ENCODE data around the gene EFCAB5.
"Not testable (repeated sequence)": the region's sequence is repeated elsewhere in the genome, so short reads cannot be mapped to it uniquely, and the experiment has no call there.

EFCAB5 gene

GRCh38 chr17:30103921-30104320 is 162.5 kb downstream of the EFCAB5 start:
- no peak for DNase-seq

- peak; percentile 89 for DNase-seq
Measured at GRCh38 chr17:30104575-30105339, 163.3 kb downstream of the EFCAB5 start.

GRCh38 chr17:30112794-30113193 is 171.4 kb downstream of the EFCAB5 start:
- DNase-seq = no peak

GRCh38 chr17:30113213-30113612 is 171.8 kb downstream of the EFCAB5 start:
- no peak for DNase-seq

- no peak for DNase-seq
Measured at GRCh38 chr17:30116345-30116660, 174.9 kb downstream of the EFCAB5 start.

GRCh38 chr17:30116661-30117551 is 175.5 kb downstream of the EFCAB5 start, which contains the start of gene NSRP1:
Gene NSRP1, plus strand, starts transcription at chr17:30116816. Its CDS starts 28 bp downstream, at chr17:30116844.
- peak; percentile 97 for DNase-seq

GRCh38 chr17:30117675-30118081 is 176.2 kb downstream of the EFCAB5 start:
- DNase-seq = no peak

- not testable (repeated sequence) for DNase-seq
Measured at GRCh38 chr17:30118635-30119034, 177.2 kb downstream of the EFCAB5 start.

GRCh38 chr17:30124273-30124796 is 182.9 kb downstream of the EFCAB5 start:
- no peak for DNase-seq

- DNase-seq = no peak
Measured at GRCh38 chr17:30130121-30130520, 188.7 kb downstream of the EFCAB5 start.

- no peak for DNase-seq
Measured at GRCh38 chr17:30132615-30133014, 191.2 kb downstream of the EFCAB5 start.

- DNase-seq = no peak
Measured at GRCh38 chr17:30133197-30133596, 191.8 kb downstream of the EFCAB5 start.

GRCh38 chr17:30134551-30134950 is 193.1 kb downstream of the EFCAB5 start:
- DNase-seq = no peak

GRCh38 chr17:30137158-30137557 is 195.7 kb downstream of the EFCAB5 start:
- DNase-seq = no peak

GRCh38 chr17:30147860-30148259 is 206.4 kb downstream of the EFCAB5 start:
- not testable (repeated sequence) for DNase-seq

GRCh38 chr17:30148376-30148775 is 206.9 kb downstream of the EFCAB5 start:
- no peak for DNase-seq

- no peak for DNase-seq
Measured at GRCh38 chr17:30151471-30151870, 210.0 kb downstream of the EFCAB5 start.

- DNase-seq = no peak
Measured at GRCh38 chr17:30153463-30153862, 212.0 kb downstream of the EFCAB5 start.

GRCh38 chr17:30155389-30155788 is 214.0 kb downstream of the EFCAB5 start:
- DNase-seq = no peak

All from activated effector memory CD4-positive, alpha-beta T cell treated with anti-CD3 and anti-CD28 coated beads, Interleukin-2, amount 50 U/mL, for 16 hours (primary cell).